Measurements from ENCODE around the gene KCP.
A peak's percentile ranks its signal among the peaks of the same experiment; 100 is the strongest.

- TF ChIP-seq EZH2 (IDR thresholded peaks at IDR 0.05; ENCODE audit: low read depth) (no peak), CTCF (conservative IDR thresholded peaks at IDR 0.05) (peak; percentile 73)
These were observed 5.9 kb downstream of the KCP start for GRCh38 chr7:128904381-128905197.

Data from PC-9 (cell line).